Epidermal melanocyte (primary cell): ENCODE results near the gene HIVEP3.

Experiments used
- DNase-seq: peaks from one replicate; pipeline ENCODE4 v3.0.0; 2011; ENCODE audit warnings: low spot score; ENCODE audit not compliant: insufficient read length

Gene HIVEP3

GRCh38 chr1:41633764-41634163 lies 285.0 kb downstream of the HIVEP3 start:
- no peak for DNase-seq

GRCh38 chr1:41632781-41633575 lies 285.7 kb downstream of the HIVEP3 start:
- no peak for DNase-seq

GRCh38 chr1:41631971-41632370 lies 286.8 kb downstream of the HIVEP3 start:
- no peak for DNase-seq

- no peak for DNase-seq
Observed at GRCh38 chr1:41631154-41631553, 287.6 kb downstream of the HIVEP3 start.

- no peak for DNase-seq
Observed at GRCh38 chr1:41629571-41629970, 289.2 kb downstream of the HIVEP3 start.

- DNase-seq = no peak
Observed at GRCh38 chr1:41629141-41629540, 289.6 kb downstream of the HIVEP3 start.

- DNase-seq = no peak
Observed at GRCh38 chr1:41627491-41628280, 291.0 kb downstream of the HIVEP3 start.

GRCh38 chr1:41626616-41627375 lies 291.9 kb downstream of the HIVEP3 start:
- no peak for DNase-seq

GRCh38 chr1:41626146-41626545 lies 292.6 kb downstream of the HIVEP3 start:
- DNase-seq = no peak

GRCh38 chr1:41623736-41624135 lies 295.0 kb downstream of the HIVEP3 start:
- no peak for DNase-seq

- DNase-seq = no peak
Observed at GRCh38 chr1:41622859-41623732, 295.6 kb downstream of the HIVEP3 start.

GRCh38 chr1:41622402-41622801 lies 296.3 kb downstream of the HIVEP3 start:
- no peak for DNase-seq

- no peak for DNase-seq
Observed at GRCh38 chr1:41621791-41622190, 296.9 kb downstream of the HIVEP3 start.

- no peak for DNase-seq
Observed at GRCh38 chr1:41621256-41621655, 297.5 kb downstream of the HIVEP3 start.

GRCh38 chr1:41620365-41621169 lies 298.2 kb downstream of the HIVEP3 start:
- DNase-seq = no peak

- DNase-seq = no peak
Observed at GRCh38 chr1:41619511-41620364, 299.0 kb downstream of the HIVEP3 start.

GRCh38 chr1:41618871-41619270 lies 299.9 kb downstream of the HIVEP3 start:
- no peak for DNase-seq

GRCh38 chr1:41618066-41618825 lies 300.5 kb downstream of the HIVEP3 start:
- DNase-seq = peak; percentile 55
